LHCN-M2 (cell line): ENCODE measurements around the gene ULBP1. TPM values are rescaled to one million over a fixed set of nuclear protein-coding genes. Genes with fewer than 3 reads are reported as not detected.
A peak's percentile ranks its signal among the peaks of the same experiment; 100 is the strongest.
"Not testable (repeated sequence)": the region's sequence is repeated elsewhere in the genome, so short reads cannot be mapped to it uniquely, and the experiment has no call there.

Experiments
- DNase-seq: peaks from one replicate; pipeline ENCODE4 v3.0.0-alpha.2; 2012; ENCODE audit warnings: low read depth
- total RNA-seq: library from RNA; depleted of rRNA; stranded (reverse); fragments of >200 nt; gene quantifications from 2 replicates; pipeline ENCODE4 v1.2.3, GENCODE V29; 2014

Gene ULBP1
- total RNA-seq, 1 experiment from 2014 or later, result 0.29 TPM

DNA sequence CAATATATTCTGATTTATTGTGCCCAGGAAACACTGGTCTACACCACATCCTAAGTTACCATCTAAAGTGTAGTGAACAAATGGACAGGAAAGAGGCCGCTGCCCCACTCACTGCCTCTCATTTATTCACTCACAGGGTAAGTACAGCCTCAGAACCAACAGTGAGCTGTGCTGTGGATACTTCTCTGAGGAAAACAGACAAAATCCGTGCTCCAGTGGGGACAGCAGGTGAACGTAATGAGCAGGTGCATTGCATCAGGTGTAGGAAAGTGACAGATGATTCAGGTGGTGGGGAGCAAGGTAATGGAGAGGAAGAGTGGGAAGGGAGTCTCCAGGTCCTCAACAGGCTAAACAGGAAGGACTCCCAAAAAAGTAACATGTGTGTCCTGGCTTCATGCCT, 30.3 kb upstream of the ULBP1 start:
- DNase-seq, result no peak

GRCh38 chr6:149934249-149935156, 29.2 kb upstream of the ULBP1 start:
- DNase-seq, result peak; percentile 75

DNA sequence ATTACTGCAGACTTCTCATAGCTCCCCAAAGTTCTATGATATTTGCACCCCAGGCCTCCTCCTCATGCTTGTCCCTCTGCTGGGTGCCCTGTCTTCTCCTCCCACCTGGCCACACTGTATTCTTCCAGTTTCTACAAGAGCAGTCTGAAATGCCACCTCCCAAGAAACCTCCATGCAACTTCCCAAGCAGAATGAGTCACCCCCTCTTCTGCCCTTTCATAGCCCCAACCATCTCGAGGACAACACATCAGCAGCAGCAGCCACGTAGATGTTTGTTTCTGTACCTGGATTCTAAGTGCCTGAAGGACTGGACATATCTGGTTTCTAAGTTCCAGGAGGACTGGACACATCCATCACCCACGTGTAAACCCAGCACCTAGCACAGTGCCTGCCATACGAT, 28.5 kb upstream of the ULBP1 start:
- no peak for DNase-seq

DNA sequence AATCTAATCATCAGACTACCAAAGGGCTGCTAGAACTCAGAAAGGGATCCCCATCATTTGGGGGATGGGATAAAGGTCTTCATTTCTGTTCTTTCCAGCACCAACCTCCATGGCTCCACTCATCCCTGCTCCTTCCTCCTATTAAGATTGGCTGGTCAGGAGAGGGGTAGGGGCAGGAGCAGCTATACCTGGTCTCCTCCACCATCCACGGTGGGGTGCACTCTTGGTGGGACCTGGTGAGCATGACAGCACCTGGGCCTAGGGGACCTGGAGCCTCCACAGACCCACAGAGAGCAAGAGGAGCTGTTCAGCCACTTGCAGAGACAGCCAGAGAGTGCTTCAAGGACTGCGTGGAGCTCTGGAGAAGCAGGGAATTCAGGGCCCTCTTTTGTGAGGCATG, 28.1 kb upstream of the ULBP1 start:
- no peak for DNase-seq

DNA sequence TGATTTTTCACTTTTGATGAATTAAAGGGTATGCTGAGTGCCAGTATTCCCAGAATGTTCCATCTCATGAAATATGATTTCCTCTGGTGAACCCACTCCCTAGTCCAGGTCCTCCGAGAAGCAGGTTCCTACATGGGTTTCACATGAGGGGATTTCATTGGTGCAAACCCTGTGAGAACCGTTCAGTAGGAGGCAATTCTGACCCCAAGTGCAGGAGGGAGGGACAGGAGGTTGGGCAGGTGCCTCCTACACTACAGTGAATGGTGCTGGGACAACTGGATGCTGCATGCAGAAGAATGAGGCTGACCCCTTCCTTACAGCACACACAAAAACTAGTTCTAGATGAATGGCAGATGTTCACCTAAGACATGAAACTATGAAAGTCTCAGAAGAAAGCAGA, 27.0 kb upstream of the ULBP1 start:
- no peak for DNase-seq

DNA sequence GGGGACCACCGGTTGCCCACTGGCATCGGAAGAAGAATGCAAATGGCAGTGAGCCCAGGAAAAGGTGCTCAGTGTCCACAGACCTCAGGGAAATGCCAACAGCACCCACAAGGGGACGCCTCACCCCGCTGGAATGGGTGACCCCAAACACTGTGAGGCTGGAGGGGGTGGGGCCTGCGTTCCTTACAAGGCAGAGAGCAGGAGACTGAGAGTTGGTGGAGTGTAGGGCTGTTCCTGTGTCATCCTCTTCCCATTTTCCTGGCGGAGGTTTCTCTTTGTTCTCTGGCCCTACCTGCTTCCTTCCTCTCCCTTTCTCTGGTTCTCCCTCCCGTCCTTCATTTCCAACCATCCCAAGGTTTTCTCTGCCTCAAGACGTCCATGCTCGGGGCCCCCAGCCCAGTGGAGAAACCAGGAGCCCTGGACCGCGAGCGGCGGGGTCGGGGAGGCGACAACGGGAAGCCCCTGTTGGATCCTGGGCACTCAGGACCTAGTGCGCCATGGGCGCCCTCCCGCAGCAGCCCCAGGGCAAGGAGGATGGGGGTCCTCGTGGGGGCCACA, 25.7 kb upstream of the ULBP1 start:
- not testable (repeated sequence) for DNase-seq

DNA sequence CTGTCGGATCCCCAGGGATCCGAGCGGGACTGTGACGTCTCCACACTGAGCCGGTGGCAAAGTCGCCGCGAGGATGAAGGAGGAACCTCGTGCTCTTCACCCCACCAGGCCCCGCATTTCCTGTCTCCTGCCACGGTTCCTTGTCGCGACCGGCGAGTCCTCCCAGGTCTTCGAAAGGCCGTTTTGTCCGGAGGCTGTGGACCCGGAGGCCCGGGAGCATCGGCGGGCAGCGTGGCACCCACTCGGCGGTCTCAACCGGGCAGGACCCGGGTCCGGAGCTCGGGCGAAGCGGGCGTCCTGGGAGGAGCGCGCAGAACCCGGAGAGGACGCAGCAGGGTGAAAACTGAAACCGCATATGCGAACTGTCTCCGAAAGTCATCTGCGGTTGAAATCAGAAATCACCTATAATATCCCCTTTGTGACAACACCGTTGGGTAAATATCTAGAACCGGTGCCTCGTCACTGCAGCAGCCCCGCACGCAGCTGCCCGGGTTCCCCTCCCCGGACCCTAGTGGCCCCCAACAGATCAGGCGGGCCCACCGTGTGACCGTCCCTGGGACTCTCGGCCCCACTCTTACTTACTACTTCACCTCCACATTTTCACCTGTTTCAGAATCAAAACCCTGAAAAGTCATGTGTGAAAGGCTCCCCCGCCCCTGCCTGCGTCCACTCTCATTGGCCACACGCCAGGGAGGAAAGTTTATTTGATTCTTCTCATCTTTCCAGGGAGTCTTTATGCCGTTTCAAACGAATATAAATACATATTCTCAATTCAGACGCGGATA, 25.0 kb upstream of the ULBP1 start:
- no peak for DNase-seq

DNA sequence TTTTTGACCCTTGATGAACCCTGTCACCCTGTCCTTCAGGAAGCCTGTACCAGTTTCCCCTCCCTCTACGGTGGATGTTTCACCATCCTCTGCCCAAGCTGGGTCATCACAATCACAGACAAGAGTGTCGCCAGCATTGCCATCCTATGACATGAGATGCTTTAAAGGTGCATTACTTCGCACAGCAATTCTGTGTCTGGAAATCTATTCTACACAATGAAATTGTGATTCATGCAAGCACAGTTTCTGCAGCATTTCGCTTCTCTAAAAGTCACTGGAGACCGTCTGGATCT, 24.4 kb upstream of the ULBP1 start:
- DNase-seq, result no peak

- no peak for DNase-seq
Measured at GRCh38 chr6:149939909-149940671, 23.7 kb upstream of the ULBP1 start.

DNA sequence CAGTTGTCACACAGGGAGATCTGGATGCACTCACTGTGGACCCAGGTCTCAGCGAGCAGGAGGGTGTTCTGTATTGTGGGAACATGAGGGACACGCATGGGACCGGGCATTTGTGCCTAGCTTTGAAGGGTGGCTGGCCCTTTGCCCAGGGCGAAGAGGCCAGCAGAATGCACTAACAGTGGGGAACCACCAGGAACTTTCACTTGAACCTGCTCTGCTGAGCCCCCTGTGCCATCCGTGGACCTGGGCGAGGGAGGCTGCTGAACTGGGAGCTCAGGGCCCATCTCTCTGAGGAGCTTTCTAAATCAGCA, 23.1 kb upstream of the ULBP1 start:
- DNase-seq, result no peak

- DNase-seq, result peak; percentile 94
Measured at GRCh38 chr6:149941583-149942460, 21.9 kb upstream of the ULBP1 start, which contains the start of gene ULBP2. ULBP2 (plus strand) TSS chr6:149942014; CDS start chr6:149942073, 59 bp downstream.

DNA sequence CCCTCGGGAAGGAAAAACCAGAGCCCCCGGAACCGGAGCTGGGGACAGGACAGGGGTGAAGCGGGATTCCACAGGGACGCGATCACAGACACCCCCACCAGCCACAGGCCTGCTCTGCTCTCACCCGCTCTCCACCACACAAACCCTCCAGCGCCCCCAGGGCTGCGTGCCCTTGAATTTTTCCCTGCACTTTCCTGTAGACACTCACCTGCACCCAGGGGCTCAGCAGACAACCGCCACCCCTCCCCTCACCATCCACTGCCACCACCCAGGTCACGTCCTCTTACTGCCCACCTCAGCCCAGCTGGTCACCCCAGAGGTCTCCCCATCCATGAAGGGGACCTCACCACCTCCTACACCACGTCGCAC, 21.3 kb upstream of the ULBP1 start:
- DNase-seq, result no peak

GRCh38 chr6:149943321-149943720, 20.4 kb upstream of the ULBP1 start:
- not testable (repeated sequence) for DNase-seq

DNA sequence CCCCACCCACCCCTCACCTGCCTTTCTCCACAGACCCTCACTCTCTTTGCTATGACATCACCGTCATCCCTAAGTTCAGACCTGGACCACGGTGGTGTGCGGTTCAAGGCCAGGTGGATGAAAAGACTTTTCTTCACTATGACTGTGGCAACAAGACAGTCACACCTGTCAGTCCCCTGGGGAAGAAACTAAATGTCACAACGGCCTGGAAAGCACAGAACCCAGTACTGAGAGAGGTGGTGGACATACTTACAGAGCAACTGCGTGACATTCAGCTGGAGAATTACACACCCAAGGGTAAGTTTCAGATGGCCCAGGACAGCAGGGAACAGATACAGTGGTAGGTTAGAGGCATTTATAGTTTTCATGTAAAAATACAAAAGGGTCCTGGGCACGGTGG, 18.5 kb upstream of the ULBP1 start:
- DNase-seq, result not testable (repeated sequence)

- not testable (repeated sequence) for DNase-seq
Measured at GRCh38 chr6:149946631-149947030, 17.1 kb upstream of the ULBP1 start.

- DNase-seq, result not testable (repeated sequence)
Measured at GRCh38 chr6:149947533-149947932, 16.2 kb upstream of the ULBP1 start.

DNA sequence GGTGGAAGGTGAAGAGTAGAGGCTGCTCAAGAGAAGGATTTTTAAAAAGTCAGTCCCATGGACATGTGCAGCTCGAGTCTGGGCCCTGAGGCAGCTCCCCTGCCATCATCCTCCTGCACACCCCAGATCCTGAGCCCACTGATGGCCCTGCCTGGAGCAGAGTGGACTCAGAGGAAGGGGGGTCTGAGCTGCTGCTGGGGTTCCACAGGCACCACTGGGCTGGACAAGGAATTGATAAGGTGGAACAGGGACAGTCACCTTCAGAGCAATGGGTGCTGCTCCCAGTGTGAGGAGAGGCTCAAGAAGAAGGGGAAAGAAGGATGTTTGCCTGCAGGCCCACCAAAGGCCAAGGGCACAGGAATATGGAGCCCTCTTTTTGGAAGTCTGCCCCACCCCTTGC, 15.7 kb upstream of the ULBP1 start:
- no peak for DNase-seq

GRCh38 chr6:149948616-149949015, 15.1 kb upstream of the ULBP1 start:
- DNase-seq, result no peak

DNA sequence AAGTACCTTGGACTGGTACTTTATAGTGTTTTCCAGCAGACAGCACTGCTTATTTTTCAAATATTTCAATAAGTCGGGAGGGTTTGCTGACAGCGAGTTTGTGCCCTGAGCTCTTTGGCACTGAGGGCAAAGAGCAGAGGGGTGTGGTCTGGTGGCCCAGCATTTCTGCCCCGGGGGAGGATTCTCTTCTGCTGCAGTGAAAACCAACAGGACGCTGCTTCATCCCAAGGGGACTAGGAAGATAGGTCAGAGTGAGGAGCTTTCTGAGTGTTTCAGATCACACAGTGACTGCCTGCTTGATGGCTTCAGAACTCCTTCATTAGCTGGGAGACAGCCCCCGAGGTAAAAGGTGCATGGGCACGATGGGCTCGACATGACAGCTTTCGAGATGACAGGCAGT, 13.3 kb upstream of the ULBP1 start:
- DNase-seq, result no peak

DNA sequence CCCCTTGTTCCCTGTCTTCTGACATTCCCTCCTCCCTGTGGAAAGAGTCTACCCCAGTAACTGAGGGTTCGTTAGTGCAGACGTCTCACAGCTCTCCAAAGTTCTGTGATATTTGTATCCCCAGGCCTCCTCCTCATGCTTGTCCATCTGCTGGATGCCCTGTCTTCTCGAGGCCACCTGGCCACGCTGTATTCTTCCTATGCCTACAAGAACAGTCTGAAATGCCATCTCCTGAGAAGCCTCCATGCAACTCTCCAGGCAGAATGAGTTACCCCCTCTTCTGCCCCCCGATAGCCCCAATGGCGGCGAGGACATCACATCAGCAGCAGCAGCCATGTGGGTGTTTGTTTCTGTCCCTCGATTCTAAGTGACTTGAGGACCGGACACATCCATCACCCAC, 12.6 kb upstream of the ULBP1 start:
- DNase-seq, result no peak

DNA sequence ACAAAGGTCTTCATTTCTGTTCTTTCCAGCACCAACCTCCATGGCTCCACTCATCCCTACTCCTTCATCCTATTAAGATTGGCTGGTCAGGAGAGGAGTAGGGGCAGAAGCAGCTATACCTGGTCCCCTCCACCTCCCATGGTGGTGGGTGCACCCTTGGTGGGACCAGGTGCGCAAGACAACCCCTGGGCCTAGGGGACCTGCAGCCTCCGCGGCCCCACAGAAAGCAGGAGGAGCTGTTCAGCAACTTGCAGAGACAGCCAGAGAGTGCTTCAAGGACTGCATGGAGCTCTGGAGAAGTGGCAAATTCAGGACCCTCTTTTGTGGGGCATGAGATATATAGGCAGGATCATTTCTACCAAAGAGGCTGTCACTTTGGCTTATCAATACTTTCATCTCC, 12.1 kb upstream of the ULBP1 start:
- DNase-seq, result no peak
